Measurements from ENCODE around the gene TRPC1. TPM values are rescaled to one million over a fixed set of nuclear protein-coding genes. Genes with fewer than 3 reads are reported as not detected.
A peak's percentile ranks its signal among the peaks of the same experiment; 100 is the strongest.
"Not testable (repeated sequence)": the region's sequence is repeated elsewhere in the genome, so short reads cannot be mapped to it uniquely, and the experiment has no call there.

Gene TRPC1
- polyA plus RNA-seq, 1 donor from 2014 or later = 37.2 TPM

DNA sequence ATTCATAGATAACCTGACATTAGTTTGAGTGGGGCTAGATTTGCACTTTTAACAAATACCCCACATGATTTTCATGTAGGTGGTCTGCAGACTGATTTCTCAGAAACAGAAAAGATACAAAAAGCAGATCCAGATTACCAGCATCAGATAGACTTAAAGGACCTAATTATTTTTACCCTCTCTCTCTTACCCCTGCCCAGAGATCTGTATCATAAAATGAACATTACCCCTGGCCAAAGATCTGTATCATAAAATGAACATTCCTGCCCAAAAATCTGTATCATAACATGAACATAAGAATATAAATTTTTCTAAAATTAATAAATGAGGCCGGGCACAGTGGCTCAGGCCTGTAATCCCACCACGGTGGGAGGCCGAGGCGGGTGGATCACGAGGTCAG lies 14.6 kb upstream of the TRPC1 start:
- no peaks in the 10 kb centered on the region for H3K36me3 ChIP-seq (ENCODE audit: insufficient read depth, low read length)
- H2AFZ ChIP-seq (ENCODE audit: low read depth, low read length) = no peak overlapping the region
- TF ChIP-seq, protein P1, sequence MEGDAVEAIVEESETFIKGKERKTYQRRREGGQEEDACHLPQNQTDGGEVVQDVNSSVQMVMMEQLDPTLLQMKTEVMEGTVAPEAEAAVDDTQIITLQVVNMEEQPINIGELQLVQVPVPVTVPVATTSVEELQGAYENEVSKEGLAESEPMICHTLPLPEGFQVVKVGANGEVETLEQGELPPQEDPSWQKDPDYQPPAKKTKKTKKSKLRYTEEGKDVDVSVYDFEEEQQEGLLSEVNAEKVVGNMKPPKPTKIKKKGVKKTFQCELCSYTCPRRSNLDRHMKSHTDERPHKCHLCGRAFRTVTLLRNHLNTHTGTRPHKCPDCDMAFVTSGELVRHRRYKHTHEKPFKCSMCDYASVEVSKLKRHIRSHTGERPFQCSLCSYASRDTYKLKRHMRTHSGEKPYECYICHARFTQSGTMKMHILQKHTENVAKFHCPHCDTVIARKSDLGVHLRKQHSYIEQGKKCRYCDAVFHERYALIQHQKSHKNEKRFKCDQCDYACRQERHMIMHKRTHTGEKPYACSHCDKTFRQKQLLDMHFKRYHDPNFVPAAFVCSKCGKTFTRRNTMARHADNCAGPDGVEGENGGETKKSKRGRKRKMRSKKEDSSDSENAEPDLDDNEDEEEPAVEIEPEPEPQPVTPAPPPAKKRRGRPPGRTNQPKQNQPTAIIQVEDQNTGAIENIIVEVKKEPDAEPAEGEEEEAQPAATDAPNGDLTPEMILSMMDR (IDR thresholded peaks at IDR 0.05; ENCODE audit: poor library complexity, severe bottlenecking) = no peak
- no peak for TF ChIP-seq TAF1 (IDR thresholded peaks at IDR 0.05; ENCODE audit: low read depth)
- H3K79me2 ChIP-seq (replicated peaks; ENCODE audit: insufficient read depth, low read length) = no peaks in the 10 kb centered on the region
- H3K27ac ChIP-seq (ENCODE audit: low read length) = no peak overlapping the region
- no peaks in the 10 kb centered on the region for H3K9me2 ChIP-seq (ENCODE audit: insufficient read depth, low read length)
- no peak overlapping the region for H3K4me2 ChIP-seq (ENCODE audit: low read length)
- no peaks in the 10 kb centered on the region for H3F3A ChIP-seq (ENCODE audit: insufficient read depth, low read length, poor library complexity, severe bottlenecking)
- no peaks in the 10 kb centered on the region for H3K27me3 ChIP-seq (ENCODE audit: insufficient read depth, low read depth, low read length)
- no peak overlapping the region for H3K4me3 ChIP-seq (ENCODE audit: low read length)
- no peaks in the 10 kb centered on the region for H4K20me1 ChIP-seq (ENCODE audit: insufficient read depth)
- no peaks in the 10 kb centered on the region for H3K9me3 ChIP-seq (ENCODE audit: low read length)
- H3K9ac ChIP-seq (ENCODE audit: low read length) = no peak overlapping the region

DNA sequence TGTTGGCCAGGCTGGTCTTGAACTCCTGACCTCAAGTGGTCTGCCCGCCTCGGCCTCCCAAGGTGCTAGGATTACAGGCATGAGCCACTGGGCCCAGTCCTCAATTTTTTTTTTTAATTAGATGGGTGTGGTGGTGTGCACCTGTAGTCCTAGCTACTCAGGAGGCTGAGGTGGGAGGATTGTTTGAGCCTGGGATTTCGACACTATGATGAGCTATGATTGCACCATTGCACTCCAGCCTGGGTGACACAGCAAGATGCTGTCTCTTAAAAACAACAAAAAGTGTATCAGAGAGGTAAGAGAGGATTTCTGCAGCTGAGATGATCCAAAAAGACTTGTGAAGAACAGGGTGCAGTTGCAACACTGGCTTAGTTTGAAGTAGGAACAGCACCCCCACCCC lies 9.0 kb upstream of the TRPC1 start:
- H3K79me2 ChIP-seq (replicated peaks; ENCODE audit: insufficient read depth, low read length); H3K27ac ChIP-seq (ENCODE audit: low read length); H3K9ac ChIP-seq (ENCODE audit: low read length); H3F3A ChIP-seq (ENCODE audit: insufficient read depth, low read length, poor library complexity, severe bottlenecking); H2AFZ ChIP-seq (ENCODE audit: low read depth, low read length); H3K9me2 ChIP-seq (ENCODE audit: insufficient read depth, low read length); H3K4me3 ChIP-seq (ENCODE audit: low read length); H3K27me3 ChIP-seq (ENCODE audit: insufficient read depth, low read depth, low read length); H4K20me1 ChIP-seq (ENCODE audit: insufficient read depth); H3K4me2 ChIP-seq (ENCODE audit: low read length); H3K9me3 ChIP-seq (ENCODE audit: low read length); H3K36me3 ChIP-seq (ENCODE audit: insufficient read depth, low read length): not testable (repeated sequence)

DNA sequence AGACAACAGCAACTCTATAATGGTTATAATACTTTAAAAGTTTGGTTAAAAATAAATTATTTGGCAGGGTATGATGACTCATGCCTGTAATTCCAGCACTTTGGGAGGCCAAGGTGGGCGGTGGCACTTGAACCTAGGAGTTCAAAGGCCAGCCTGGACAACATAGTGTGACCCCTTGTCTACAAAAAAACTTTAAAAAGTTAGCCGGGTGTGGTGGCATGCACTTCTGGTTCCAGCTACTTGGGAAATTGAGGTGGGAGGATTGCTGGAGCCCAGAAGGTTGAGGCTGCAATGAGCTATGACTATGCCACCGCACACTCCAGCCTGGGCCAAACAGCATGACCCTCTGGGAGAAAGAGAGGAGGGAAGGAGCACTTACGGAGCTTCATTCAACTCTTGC lies 7.7 kb upstream of the TRPC1 start:
- Histone ChIP-seq H3K27ac (ENCODE audit: low read length) (no peak overlapping the region), H3K4me2 (ENCODE audit: low read length) (no peak overlapping the region), H3K9ac (ENCODE audit: low read length) (no peak overlapping the region), H3K36me3 (ENCODE audit: insufficient read depth, low read length) (no peaks in the 10 kb centered on the region), H3K79me2 (replicated peaks; ENCODE audit: insufficient read depth, low read length) (no peaks in the 10 kb centered on the region), H3K9me3 (ENCODE audit: low read length) (no peaks in the 10 kb centered on the region), H3K4me3 (ENCODE audit: low read length) (no peak overlapping the region), H4K20me1 (ENCODE audit: insufficient read depth) (no peaks in the 10 kb centered on the region), H3K27me3 (ENCODE audit: insufficient read depth, low read depth, low read length) (no peaks in the 10 kb centered on the region), H2AFZ (ENCODE audit: low read depth, low read length) (no peak overlapping the region), H3K9me2 (ENCODE audit: insufficient read depth, low read length) (no peaks in the 10 kb centered on the region), H3F3A (ENCODE audit: insufficient read depth, low read length, poor library complexity, severe bottlenecking) (no peaks in the 10 kb centered on the region)
- TF ChIP-seq POLR2AphosphoS5 (IDR thresholded peaks at IDR 0.05) = no peak

DNA sequence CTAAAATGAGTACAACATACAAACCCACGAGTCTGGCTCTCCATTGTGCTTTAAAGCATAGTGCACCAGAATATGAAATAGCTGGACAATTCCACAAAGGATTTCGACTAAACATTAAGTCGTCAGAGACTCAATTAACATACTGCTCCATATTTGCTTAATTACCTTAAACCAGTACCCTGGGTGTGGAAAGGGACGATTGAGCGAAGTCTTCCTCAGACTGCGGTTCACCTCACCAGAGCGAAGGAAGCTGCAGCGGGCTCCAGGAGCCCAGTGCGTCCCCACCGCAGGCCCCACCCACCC lies 218 bp upstream of the TRPC1 start:
- no peaks in the 10 kb centered on the region for H3K27me3 ChIP-seq (ENCODE audit: insufficient read depth, low read depth, low read length)
- peak overlapping the region; percentile 69 for H3K27ac ChIP-seq (ENCODE audit: low read length)
- peak overlapping the region; percentile 99 for H3K4me3 ChIP-seq (ENCODE audit: low read length)
- no peaks in the 10 kb centered on the region for H3K9me3 ChIP-seq (ENCODE audit: low read length)
- H3K79me2 ChIP-seq (replicated peaks; ENCODE audit: insufficient read depth, low read length) = peaks cover 32% of the 10 kb centered on the region
- H3K9ac ChIP-seq (ENCODE audit: low read length) = peak overlapping the region; percentile 93
- peak overlapping the region; percentile 51 for H2AFZ ChIP-seq (ENCODE audit: low read depth, low read length)
- no peaks in the 10 kb centered on the region for H3F3A ChIP-seq (ENCODE audit: insufficient read depth, low read length, poor library complexity, severe bottlenecking)
- no peaks in the 10 kb centered on the region for H3K36me3 ChIP-seq (ENCODE audit: insufficient read depth, low read length)
- peak; percentile 9 for TF ChIP-seq TAF1 (IDR thresholded peaks at IDR 0.05; ENCODE audit: low read depth)
- TF ChIP-seq, protein P2, sequence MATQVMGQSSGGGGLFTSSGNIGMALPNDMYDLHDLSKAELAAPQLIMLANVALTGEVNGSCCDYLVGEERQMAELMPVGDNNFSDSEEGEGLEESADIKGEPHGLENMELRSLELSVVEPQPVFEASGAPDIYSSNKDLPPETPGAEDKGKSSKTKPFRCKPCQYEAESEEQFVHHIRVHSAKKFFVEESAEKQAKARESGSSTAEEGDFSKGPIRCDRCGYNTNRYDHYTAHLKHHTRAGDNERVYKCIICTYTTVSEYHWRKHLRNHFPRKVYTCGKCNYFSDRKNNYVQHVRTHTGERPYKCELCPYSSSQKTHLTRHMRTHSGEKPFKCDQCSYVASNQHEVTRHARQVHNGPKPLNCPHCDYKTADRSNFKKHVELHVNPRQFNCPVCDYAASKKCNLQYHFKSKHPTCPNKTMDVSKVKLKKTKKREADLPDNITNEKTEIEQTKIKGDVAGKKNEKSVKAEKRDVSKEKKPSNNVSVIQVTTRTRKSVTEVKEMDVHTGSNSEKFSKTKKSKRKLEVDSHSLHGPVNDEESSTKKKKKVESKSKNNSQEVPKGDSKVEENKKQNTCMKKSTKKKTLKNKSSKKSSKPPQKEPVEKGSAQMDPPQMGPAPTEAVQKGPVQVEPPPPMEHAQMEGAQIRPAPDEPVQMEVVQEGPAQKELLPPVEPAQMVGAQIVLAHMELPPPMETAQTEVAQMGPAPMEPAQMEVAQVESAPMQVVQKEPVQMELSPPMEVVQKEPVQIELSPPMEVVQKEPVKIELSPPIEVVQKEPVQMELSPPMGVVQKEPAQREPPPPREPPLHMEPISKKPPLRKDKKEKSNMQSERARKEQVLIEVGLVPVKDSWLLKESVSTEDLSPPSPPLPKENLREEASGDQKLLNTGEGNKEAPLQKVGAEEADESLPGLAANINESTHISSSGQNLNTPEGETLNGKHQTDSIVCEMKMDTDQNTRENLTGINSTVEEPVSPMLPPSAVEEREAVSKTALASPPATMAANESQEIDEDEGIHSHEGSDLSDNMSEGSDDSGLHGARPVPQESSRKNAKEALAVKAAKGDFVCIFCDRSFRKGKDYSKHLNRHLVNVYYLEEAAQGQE (IDR thresholded peaks at IDR 0.05; ENCODE audit: borderline replicate concordance) = no peak
- peak overlapping the region; percentile 84 for H3K4me2 ChIP-seq (ENCODE audit: low read length)
- no peaks in the 10 kb centered on the region for H3K9me2 ChIP-seq (ENCODE audit: insufficient read depth, low read length)
- H4K20me1 ChIP-seq (ENCODE audit: insufficient read depth) = no peaks in the 10 kb centered on the region

Data from neural cell (in vitro differentiated cells).